Neural progenitor cell (in vitro differentiated cells): Measurements from ENCODE around the gene CD2BP2. TPM values are rescaled to one million over a fixed set of nuclear protein-coding genes. Genes with fewer than 3 reads are reported as not detected.

Experiments used
- DNase-seq: peaks from one replicate; pipeline ENCODE4 v3.0.0-alpha.2; 2016; ENCODE audit warnings: low spot score
- H2AFZ ChIP-seq: fragments of 200-600 bp; sonication (generic); replicated peaks from 2 replicates; pipeline ENCODE4 v1.6.1; 2016; ENCODE audit warnings: antibody characterized with exemption
- H3F3A ChIP-seq: fragments of 200-600 bp; sonication (generic); 2 replicates; pipeline ENCODE4 v1.6.1; 2016; ENCODE audit warnings: antibody characterized with exemption, low read depth
- H3K27ac ChIP-seq: fragments of 200-600 bp; sonication (generic); 2 replicates; pipeline ENCODE4 v1.5.1; 2016; ENCODE audit warnings: mild to moderate bottlenecking
- H3K27me3 ChIP-seq: fragments of 200-600 bp; sonication (generic); 2 replicates; pipeline ENCODE4 v1.6.1; 2016; ENCODE audit warnings: mild to moderate bottlenecking, moderate library complexity
- H3K36me3 ChIP-seq: fragments of 200-600 bp; sonication (generic); 2 replicates; pipeline ENCODE4 v1.5.1; 2016
- H3K4me1 ChIP-seq: fragments of 200-600 bp; sonication (generic); 2 replicates; pipeline ENCODE4 v1.6.1; 2016; ENCODE audit warnings: mixed run types
- H3K4me2 ChIP-seq: fragments of 200-600 bp; sonication (generic); 2 replicates; pipeline ENCODE4 v1.6.1; 2016
- H3K4me3 ChIP-seq: fragments of 200-600 bp; sonication (generic); 2 replicates; pipeline ENCODE4 v1.5.1; 2016
- H3K79me2 ChIP-seq: fragments of 200-600 bp; sonication (generic); 2 replicates; pipeline ENCODE4 v1.6.1; 2016; ENCODE audit warnings: low read depth
- H3K9ac ChIP-seq: fragments of 200-600 bp; sonication (generic); 2 replicates; pipeline ENCODE4 v1.6.1; 2016
- H3K9me3 ChIP-seq: fragments of 200-600 bp; sonication (generic); 2 replicates; pipeline ENCODE4 v1.5.1; 2016; ENCODE audit warnings: low read depth
- H4K20me1 ChIP-seq: fragments of 200-600 bp; sonication (generic); 2 replicates; pipeline ENCODE4 v1.6.1; 2016; ENCODE audit warnings: low read depth
- H3K27ac Mint-ChIP-seq: 3 replicates; pipeline ENCODE4 v1.8.0; 2021; ENCODE audit warnings: mixed read lengths
- H3K27me3 Mint-ChIP-seq: 2 replicates; pipeline ENCODE4 v1.8.0; 2022; ENCODE audit warnings: low read depth, mild to moderate bottlenecking, inconsistent platforms, moderate library complexity, mixed read lengths; ENCODE audit not compliant: insufficient read depth
- H3K36me3 Mint-ChIP-seq: 3 replicates; pipeline ENCODE4 v1.8.0; 2021; ENCODE audit warnings: mixed read lengths
- H3K4me1 Mint-ChIP-seq: 3 replicates; pipeline ENCODE4 v1.8.0; 2021; ENCODE audit warnings: mixed read lengths
- H3K4me3 Mint-ChIP-seq: 3 replicates; pipeline ENCODE4 v1.8.0; 2021; ENCODE audit warnings: mild to moderate bottlenecking, moderate library complexity, mixed read lengths
- H3K9me3 Mint-ChIP-seq: 3 replicates; pipeline ENCODE4 v1.8.0; 2020; ENCODE audit warnings: mixed read lengths
- CTCF ChIP-seq: fragments of 200-600 bp; sonication (generic); IDR thresholded peaks from 2 replicates; pipeline ENCODE4 v1.5.1; 2017; ENCODE audit warnings: antibody characterized with exemption, mild to moderate bottlenecking
- EZH2 ChIP-seq: fragments of 200-600 bp; sonication (generic); IDR thresholded peaks from 2 replicates; pipeline ENCODE4 v1.6.1; 2017; ENCODE audit warnings: antibody characterized with exemption, mild to moderate bottlenecking, moderate library complexity
- EZH2phosphoT487 ChIP-seq: fragments of 200-600 bp; sonication (generic); IDR thresholded peaks from 2 replicates; pipeline ENCODE4 v1.6.1; 2017; ENCODE audit warnings: antibody characterized with exemption
- total RNA-seq: library from RNA; depleted of rRNA; stranded (reverse); fragments of >200 nt; gene quantifications from 2 replicates; pipeline ENCODE4 v1.2.3, GENCODE V29; 2015; ENCODE audit warnings: low replicate concordance

Gene CD2BP2
- 30.4 and 55.1 TPM in 2 replicates for total RNA-seq

DNA sequence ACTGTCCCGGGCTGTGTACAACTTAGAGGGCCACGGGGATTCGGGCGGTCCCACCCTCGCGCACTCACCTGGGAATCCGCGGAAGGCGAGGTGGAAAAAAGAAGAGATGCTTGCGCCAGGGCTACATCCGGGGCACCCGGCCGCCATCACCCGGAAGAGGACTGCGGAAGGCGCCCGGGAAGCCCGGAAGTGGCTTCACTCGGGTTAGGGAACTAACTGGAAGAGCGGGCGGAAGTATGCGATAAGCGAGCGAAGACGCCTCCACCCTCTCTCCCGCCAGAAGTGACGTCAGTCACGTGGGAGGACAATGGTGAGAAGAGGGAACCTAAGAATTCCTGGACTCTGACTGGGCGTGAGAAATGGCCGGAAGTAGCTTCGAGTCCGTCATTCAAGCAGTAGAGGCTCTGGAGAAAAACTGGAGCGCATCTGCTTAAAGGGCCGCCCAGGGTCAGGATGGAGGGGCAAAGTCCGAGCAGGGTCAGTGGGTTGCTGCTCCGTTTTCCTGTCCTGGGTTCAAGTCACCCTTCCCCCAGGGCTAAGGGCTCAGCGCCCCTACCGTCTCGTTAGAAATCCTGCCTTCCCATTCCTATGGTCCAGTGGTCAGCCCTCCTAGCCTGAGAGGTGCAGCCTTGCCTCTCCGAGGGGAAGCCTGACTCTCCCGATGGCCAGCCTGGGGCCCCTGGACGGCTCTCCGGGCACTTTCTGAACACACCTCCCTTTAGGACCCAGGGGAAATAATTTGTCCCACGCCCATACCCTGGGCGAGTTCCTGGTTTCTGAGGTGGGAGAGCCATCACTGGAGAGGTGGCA is at the start of gene CD2BP2:
TSS of gene CD2BP2 (minus strand) at position 165 of the 810 bp plus-strand sequence. CDS start 627 bp downstream, outside the sequence.
- TF ChIP-seq CTCF (no peak), EZH2 (no peak), EZH2phosphoT487 (no peak)
- peaks cover 26% of the 10 kb centered on the region for H3K79me2 ChIP-seq
- peak; percentile 99 for DNase-seq
- peak within 1 kb of the TSS; percentile 94 for H3K9ac ChIP-seq
- H4K20me1 ChIP-seq: peaks cover 12% of the 10 kb centered on the region
- Mint-ChIP-seq H3K4me1 (peaks cover 23% of the 10 kb centered on the region), H3K36me3 (peaks cover 22% of the 10 kb centered on the region), H3K9me3 (no peaks in the 10 kb centered on the region), H3K27me3 (peaks cover 7% of the 10 kb centered on the region), H3K27ac (peak within 1 kb of the TSS; percentile 100), H3K4me3 (peak within 1 kb of the TSS; percentile 96)
- no peaks in the 10 kb centered on the region for H3K27me3 ChIP-seq
- H3K36me3 ChIP-seq: no peaks in the 10 kb centered on the region
- H3K4me1 ChIP-seq: peaks cover 6% of the 10 kb centered on the region
- peak within 1 kb of the TSS; percentile 91 for H3K27ac ChIP-seq
- peak within 1 kb of the TSS; percentile 81 for H2AFZ ChIP-seq
- peak within 1 kb of the TSS; percentile 92 for H3K4me2 ChIP-seq
- no peaks in the 10 kb centered on the region for H3K9me3 ChIP-seq
- peak within 1 kb of the TSS; percentile 84 for H3K4me3 ChIP-seq
- H3F3A ChIP-seq: peaks cover 9% of the 10 kb centered on the region

GRCh38 chr16:30401768-30402425 is 46.8 kb upstream of the CD2BP2 start:
- H3K4me1 Mint-ChIP-seq: peaks cover 36% of the 10 kb centered on the region
- H3K27me3 Mint-ChIP-seq: peaks cover 18% of the 10 kb centered on the region
- Histone ChIP-seq H3K79me2 (peaks cover 23% of the 10 kb centered on the region), H3K4me3 (no peak overlapping the region), H3K36me3 (no peaks in the 10 kb centered on the region), H3F3A (peaks cover 65% of the 10 kb centered on the region), H3K27me3 (no peaks in the 10 kb centered on the region), H4K20me1 (peaks cover 27% of the 10 kb centered on the region), H3K4me1 (peaks cover 26% of the 10 kb centered on the region), H3K9me3 (no peaks in the 10 kb centered on the region), H3K4me2 (no peak overlapping the region), H3K9ac (no peak overlapping the region), H3K27ac (peak overlapping the region; percentile 5), H2AFZ (no peak overlapping the region)
- no peaks in the 10 kb centered on the region for H3K9me3 Mint-ChIP-seq
- peak overlapping the region; percentile 100 for H3K27ac Mint-ChIP-seq
- TF ChIP-seq CTCF: no peak
- no peak for TF ChIP-seq EZH2phosphoT487
- no peak for TF ChIP-seq EZH2
- peak overlapping the region; percentile 86 for H3K4me3 Mint-ChIP-seq
- no peak for DNase-seq
- H3K36me3 Mint-ChIP-seq: peaks cover 3% of the 10 kb centered on the region

- Mint-ChIP-seq H3K9me3 (no peaks in the 10 kb centered on the region), H3K4me3 (peak overlapping the region; percentile 86), H3K27me3 (peaks cover 21% of the 10 kb centered on the region), H3K27ac (peak overlapping the region; percentile 100), H3K36me3 (peaks cover 5% of the 10 kb centered on the region), H3K4me1 (peaks cover 39% of the 10 kb centered on the region)
- Histone ChIP-seq H3K9ac (peak overlapping the region; percentile 21), H2AFZ (no peak overlapping the region), H3K4me3 (peak overlapping the region; percentile 45), H4K20me1 (peaks cover 40% of the 10 kb centered on the region), H3K4me1 (peaks cover 36% of the 10 kb centered on the region), H3K9me3 (no peaks in the 10 kb centered on the region), H3K79me2 (peaks cover 37% of the 10 kb centered on the region), H3F3A (peaks cover 78% of the 10 kb centered on the region), H3K4me2 (peak overlapping the region; percentile 82), H3K27ac (peak overlapping the region; percentile 96), H3K36me3 (no peaks in the 10 kb centered on the region), H3K27me3 (no peaks in the 10 kb centered on the region)
- TF ChIP-seq EZH2phosphoT487 (no peak), EZH2 (no peak), CTCF (no peak)
- DNase-seq: no peak
Measured at GRCh38 chr16:30399435-30400186, 44.5 kb upstream of the CD2BP2 start.
